DOHH2 (cell line): ENCODE data around the gene CHPF.

Experiments
- H3F3A ChIP-seq: fragments of 200-600 bp; sonication (generic), shearing (Covaris generic); 2 replicates; pipeline ENCODE4 v1.6.0; 2016; ENCODE audit warnings: antibody characterized with exemption, mild to moderate bottlenecking; ENCODE audit not compliant: control insufficient read depth, insufficient read depth
- H3K27ac ChIP-seq: fragments of 200-600 bp; sonication (generic); 2 replicates; pipeline ENCODE4 v1.5.1; 2014; ENCODE audit warnings: low read depth, mild to moderate bottlenecking, low read length, moderate library complexity
- H3K27me3 ChIP-seq: fragments of 200-600 bp; sonication (generic); 2 replicates; pipeline ENCODE4 v1.6.1; 2014; ENCODE audit warnings: mild to moderate bottlenecking, low read length, mixed read lengths; ENCODE audit not compliant: control insufficient read depth
- H3K36me3 ChIP-seq: fragments of 200-600 bp; sonication (generic); 2 replicates; pipeline ENCODE4 v1.6.1; 2014; ENCODE audit warnings: mild to moderate bottlenecking, low read length, moderate library complexity, mixed read lengths; ENCODE audit not compliant: control insufficient read depth
- H3K4me1 ChIP-seq: fragments of 200-600 bp; sonication (generic); 2 replicates; pipeline ENCODE4 v1.6.1; 2014; ENCODE audit warnings: mild to moderate bottlenecking, low read length, mixed read lengths; ENCODE audit not compliant: control insufficient read depth
- H3K4me2 ChIP-seq: fragments of 200-600 bp; sonication (generic); 2 replicates; pipeline ENCODE4 v1.6.0; 2014; ENCODE audit warnings: mild to moderate bottlenecking, low read length, moderate library complexity
- H3K4me3 ChIP-seq: fragments of 200-600 bp; sonication (generic); 2 replicates; pipeline ENCODE4 v1.5.1; 2014; ENCODE audit warnings: mild to moderate bottlenecking, low read length, mixed read lengths
- H3K79me2 ChIP-seq: fragments of 200-600 bp; sonication (generic); 2 replicates; pipeline ENCODE4 v1.6.1; 2014; ENCODE audit warnings: mild to moderate bottlenecking, low read length, mixed read lengths; ENCODE audit not compliant: control insufficient read depth
- H3K9me2 ChIP-seq: fragments of 200-600 bp; sonication (generic); replicated peaks from 2 replicates; pipeline ENCODE4 v1.6.1; 2014; ENCODE audit warnings: mild to moderate bottlenecking, low read length, mixed read lengths; ENCODE audit not compliant: control insufficient read depth
- H3K9me3 ChIP-seq: fragments of 200-600 bp; sonication (generic); 2 replicates; pipeline ENCODE4 v1.6.1; 2014; ENCODE audit warnings: antibody characterized with exemption, low read length, mixed read lengths; ENCODE audit not compliant: control insufficient read depth, insufficient read depth
- H4K20me1 ChIP-seq: fragments of 200-600 bp; sonication (generic); 2 replicates; pipeline ENCODE4 v1.6.0; 2014; ENCODE audit warnings: low read depth, mild to moderate bottlenecking, antibody characterized with exemption, low read length, moderate library complexity; ENCODE audit not compliant: control insufficient read depth, insufficient read depth
- CTCF ChIP-seq: fragments of 200-600 bp; sonication (generic); IDR thresholded peaks from one replicate; pipeline ENCODE4 v1.5.1; 2014; ENCODE audit warnings: antibody characterized with exemption, mild to moderate bottlenecking, low read depth, low read length; ENCODE audit not compliant: poor library complexity, severe bottlenecking
- EZH2phosphoT487 ChIP-seq: fragments of 200-600 bp; sonication (generic); IDR thresholded peaks from 2 replicates; pipeline ENCODE4 v1.6.1; 2017; ENCODE audit warnings: borderline replicate concordance, mild to moderate bottlenecking, antibody characterized with exemption, low read length, moderate library complexity, mixed read lengths

The CHPF gene

GRCh38 chr2:219508971-219509779 is 34.4 kb downstream of the CHPF start:
- no peaks in the 10 kb centered on the region for H3K36me3 ChIP-seq
- no peaks in the 10 kb centered on the region; the same call in 1 of the 2 replicates for H4K20me1 ChIP-seq
- H3F3A ChIP-seq, result no peaks in the 10 kb centered on the region
- H3K9me2 ChIP-seq, result no peaks in the 10 kb centered on the region
- H3K4me2 ChIP-seq, result peak overlapping the region; percentile 47; the same call in 1 of the 2 replicates
- H3K4me3 ChIP-seq, result no peak overlapping the region
- TF ChIP-seq EZH2phosphoT487 (no peak), CTCF (no peak)
- no peaks in the 10 kb centered on the region for H3K9me3 ChIP-seq
- peaks cover 50% of the 10 kb centered on the region for H3K27me3 ChIP-seq
- H3K27ac ChIP-seq, result no peak overlapping the region
- H3K79me2 ChIP-seq, result no peaks in the 10 kb centered on the region
- peaks cover 7% of the 10 kb centered on the region; the same call in 1 of the 2 replicates for H3K4me1 ChIP-seq

GRCh38 chr2:219508444-219508734 is 35.2 kb downstream of the CHPF start:
- TF ChIP-seq CTCF (no peak), EZH2phosphoT487 (no peak)
- Histone ChIP-seq H4K20me1 (no peaks in the 10 kb centered on the region), H3K9me3 (no peaks in the 10 kb centered on the region), H3F3A (no peaks in the 10 kb centered on the region), H3K4me3 (no peak overlapping the region), H3K4me1 (peaks cover 7% of the 10 kb centered on the region; the same call in 1 of the 2 replicates), H3K4me2 (no peak overlapping the region), H3K36me3 (no peaks in the 10 kb centered on the region), H3K27me3 (peaks cover 42% of the 10 kb centered on the region), H3K9me2 (no peaks in the 10 kb centered on the region), H3K79me2 (no peaks in the 10 kb centered on the region), H3K27ac (no peak overlapping the region)

- Histone ChIP-seq H3K27me3 (peaks cover 36% of the 10 kb centered on the region), H3K79me2 (no peaks in the 10 kb centered on the region), H3K9me3 (no peaks in the 10 kb centered on the region), H3K4me1 (peaks cover 7% of the 10 kb centered on the region; the same call in 1 of the 2 replicates), H3K4me2 (no peak overlapping the region), H3F3A (no peaks in the 10 kb centered on the region), H4K20me1 (no peaks in the 10 kb centered on the region), H3K36me3 (no peaks in the 10 kb centered on the region), H3K9me2 (no peaks in the 10 kb centered on the region), H3K27ac (no peak overlapping the region), H3K4me3 (no peak overlapping the region)
- no peak for TF ChIP-seq EZH2phosphoT487
These were observed 35.8 kb downstream of the CHPF start for GRCh38 chr2:219507581-219508443.
